ENCODE measurements around the gene ELF4. TPM values are rescaled to one million over a fixed set of nuclear protein-coding genes. Genes with fewer than 3 reads are reported as not detected.
A peak's percentile ranks its signal among the peaks of the same experiment; 100 is the strongest.

ELF4 gene
- total and polyA plus RNA-seq, 2 of the 4 experiments (the other 2 are of a cell fraction), result 10.9 to 19.0 TPM

- no peak overlapping the region for H3K14ac ChIP-seq (replicated peaks; ENCODE audit: low read depth, low read length)
- H3K9me3 ChIP-seq (ENCODE audit: control insufficient read depth, insufficient read depth, low read length), result no peaks in the 10 kb centered on the region
- peaks cover 4% of the 10 kb centered on the region; the same call in 1 of the 2 replicates for H3K4me1 ChIP-seq (ENCODE audit: control insufficient read depth, insufficient read depth, low read length)
- no peak overlapping the region for H2AK5ac ChIP-seq (ENCODE audit: low read depth, low read length)
- no TSS peak for BruUV-seq (replicated peaks)
- no peak overlapping the region for H3K4me2 ChIP-seq (ENCODE audit: low read depth, low read length)
- peaks cover 4 to 40% of the 10 kb centered on the region in 2 experiments; a peak in 2 of 4 replicates for H3K79me1 ChIP-seq (ENCODE audit: low read depth in 1 of 2, low read length in 2 of 2)
- DNase-seq, result no peak
- no peak overlapping the region for H3K9ac ChIP-seq (ENCODE audit: low read depth, low read length)
- intact Hi-C loops (cut with micrococcal nuclease), result no loop called here
- no peak overlapping the region for H2BK120ac ChIP-seq (ENCODE audit: low read depth, low read length)
- H2BK15ac ChIP-seq (ENCODE audit: low read depth, low read length), result no peak overlapping the region
- no peaks in the 10 kb centered on the region for H3K36me3 ChIP-seq (ENCODE audit: control insufficient read depth, insufficient read depth, low read length)
- H4K5ac ChIP-seq (ENCODE audit: low read depth, low read length), result no peak overlapping the region
- in situ Hi-C loops (cut with MboI; ENCODE audit: low sequenced_read_pairs), result no loop called here
- H2AFZ ChIP-seq (replicated peaks; ENCODE audit: low read length, poor library complexity), result no peak overlapping the region
- ChIA-PET CTCF (no interaction called here), POLR2A (ENCODE audit: unreplicated experiment) (no interaction called here)
- H3K27ac ChIP-seq (ENCODE audit: insufficient read depth, low read length), result no peak overlapping the region
- H2BK20ac ChIP-seq (ENCODE audit: low read depth, low read length), result no peak overlapping the region
- ATAC-seq (ENCODE audit: low read depth), result no peak
- no peak overlapping the region for H2BK5ac ChIP-seq (ENCODE audit: low read depth, low read length, poor library complexity, severe bottlenecking)
- H4K8ac ChIP-seq (ENCODE audit: low read depth in 2 of 2, low read length in 2 of 2), result no peak overlapping the region
- dilution Hi-C loops (cut with HindIII; ENCODE audit: low sequenced_read_pairs, unreplicated experiment), result no loop called here
- peaks cover 5% of the 10 kb centered on the region for H3K9me1 ChIP-seq (ENCODE audit: insufficient read depth, low read length)
- peaks cover 30% of the 10 kb centered on the region for H4K20me1 ChIP-seq (ENCODE audit: insufficient read depth, low read length)
- H3K56ac ChIP-seq (ENCODE audit: extremely low read depth, insufficient read depth, low read length), result no peak overlapping the region
- no peak overlapping the region for H3K4me3 ChIP-seq (ENCODE audit: insufficient read depth, low read depth, low read length)
- 83% methylated on average over 2 of the region's 8 CpGs; no CpG with 5 or more reads in 1 of the 2 experiments for WGBS, 2 experiments (ENCODE audit: extremely low coverage in 2 of 2, insufficient read length in 1 of 2)
- H3K18ac ChIP-seq (ENCODE audit: low read depth, low read length), result no peak overlapping the region
- H3K4ac ChIP-seq (ENCODE audit: low read depth, low read length), result no peak overlapping the region
- H4K91ac ChIP-seq (ENCODE audit: insufficient read depth, low read depth, low read length), result no peak overlapping the region
- no peak overlapping the region for H3K23ac ChIP-seq (ENCODE audit: low read depth, low read length)
- no peak for TF ChIP-seq MAZ (IDR thresholded peaks at IDR 0.05; ENCODE audit: borderline replicate concordance, low read depth, low read length)
- TF ChIP-seq FOS (IDR thresholded peaks at IDR 0.05; ENCODE audit: low read depth, low read length), result no peak
- TF ChIP-seq POLR2A (IDR thresholded peaks at IDR 0.05; ENCODE audit: low read depth, low read length), result no peak
- TF ChIP-seq CTCF (conservative IDR thresholded peaks at IDR 0.05; ENCODE audit: low read depth, low read length), result no peak
- TF ChIP-seq NFE2L2 (IDR thresholded peaks at IDR 0.05; ENCODE audit: low read depth, low read length), result no peak
- no peak for TF ChIP-seq RAD21 (IDR thresholded peaks at IDR 0.05; ENCODE audit: low read length)
- TF ChIP-seq RFX5 (IDR thresholded peaks at IDR 0.05; ENCODE audit: low read depth, low read length), result no peak
- TF ChIP-seq BHLHE40 (IDR thresholded peaks at IDR 0.05; ENCODE audit: low read depth, low read length), result no peak
- TF ChIP-seq MXI1 (IDR thresholded peaks at IDR 0.05; ENCODE audit: borderline replicate concordance, low read depth, low read length), result no peak
- no peaks in the 10 kb centered on the region; the same call in 1 of the 2 replicates for H3K27me3 ChIP-seq (ENCODE audit: control insufficient read depth, insufficient read depth, low read length)
- peak overlapping the region; percentile 61 for H2AK9ac ChIP-seq (replicated peaks; ENCODE audit: low read depth, low read length, poor library complexity)
Measured at GRCh38 chrX:130094696-130095095, 15.6 kb downstream of the ELF4 start.
